ENCODE results near the gene OR51E1. TPM values are rescaled to one million over a fixed set of nuclear protein-coding genes. Genes with fewer than 3 reads are reported as not detected.

Gene OR51E1, protein sequence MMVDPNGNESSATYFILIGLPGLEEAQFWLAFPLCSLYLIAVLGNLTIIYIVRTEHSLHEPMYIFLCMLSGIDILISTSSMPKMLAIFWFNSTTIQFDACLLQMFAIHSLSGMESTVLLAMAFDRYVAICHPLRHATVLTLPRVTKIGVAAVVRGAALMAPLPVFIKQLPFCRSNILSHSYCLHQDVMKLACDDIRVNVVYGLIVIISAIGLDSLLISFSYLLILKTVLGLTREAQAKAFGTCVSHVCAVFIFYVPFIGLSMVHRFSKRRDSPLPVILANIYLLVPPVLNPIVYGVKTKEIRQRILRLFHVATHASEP
- total RNA-seq, result not detected in 2 replicates
- 0.09 TPM for total RNA-seq (2013)
- not detected in 2 replicates for polyA plus RNA-seq
- polyA minus RNA-seq, result not detected in 2 replicates

GRCh38 chr11:4643682-4644081 is at the start of gene OR51E1:
OR51E1 (plus strand) TSS chr11:4643982; CDS start chr11:4652527, 8,545 bp downstream.
- POLR2A ChIA-PET, result no interaction called here
- no peak within 1 kb of the TSS for H2AFZ ChIP-seq (ENCODE audit: insufficient read depth, low read depth, low read length, poor library complexity, severe bottlenecking)
- no peaks in the 10 kb centered on the region for H3K4me1 ChIP-seq (ENCODE audit: control insufficient read depth in 2 of 2, insufficient read depth in 2 of 2, low read length in 2 of 2)

More at GRCh38 chr11:4643682-4644081, at the start of gene OR51E1:
- H3K4me3 ChIP-seq (ENCODE audit: control extremely low read depth in 1 of 5, extremely low read depth in 1 of 5, insufficient read depth in 1 of 5, low read depth in 2 of 5, low read length in 4 of 5), result no peak within 1 kb of the TSS
- 88% methylated on average over 2 of the region's 3 CpGs for WGBS (ENCODE audit: insufficient coverage)
- Mint-ChIP-seq H3K9me3 (ENCODE audit: insufficient read depth) (no peaks in the 10 kb centered on the region), H3K4me3 (no peak within 1 kb of the TSS), H3K4me1 (no peaks in the 10 kb centered on the region), H3K27me3 (peaks cover 36% of the 10 kb centered on the region), H3K27ac (no peak within 1 kb of the TSS)
- peaks cover 0 to 2% (median 0%) of the 10 kb centered on the region in 4 experiments for H3K27me3 ChIP-seq (replicated peaks in 1 of 4; ENCODE audit: control extremely low read depth in 1 of 4, control insufficient read depth in 3 of 4, insufficient read depth in 4 of 4, low read length in 3 of 4)
- no peaks in the 10 kb centered on the region for H3K36me3 ChIP-seq (replicated peaks in 1 of 2; ENCODE audit: control extremely low read depth in 1 of 2, control insufficient read depth in 1 of 2, extremely low read depth in 1 of 2, insufficient read depth in 2 of 2, low read length in 1 of 2)
- no peak within 1 kb of the TSS for H3K4me2 ChIP-seq (replicated peaks; ENCODE audit: low read depth, low read length, poor library complexity, severe bottlenecking)
- H3K27ac ChIP-seq (ENCODE audit: low read length in 2 of 2), result no peak within 1 kb of the TSS
- ATAC-seq (ENCODE audit: low read depth), result no peak
- no peak for DNase-seq
- no peaks in the 10 kb centered on the region for H3K9me3 ChIP-seq (ENCODE audit: control extremely low read depth in 1 of 3, control insufficient read depth in 2 of 3, insufficient read depth in 1 of 3, low read length in 2 of 3)
- no peak within 1 kb of the TSS for H3K9ac ChIP-seq (ENCODE audit: low read length)
- CTCF ChIA-PET, result no interaction called here
- TF ChIP-seq EZH2 (IDR thresholded peaks at IDR 0.05; ENCODE audit: borderline replicate concordance, insufficient read depth, low read depth, low read length, poor library complexity, severe bottlenecking) (no peak), CTCF (IDR thresholded peaks at IDR 0.05) (no peak)
- intact Hi-C loops (cut with micrococcal nuclease), result no loop called here
- no peaks in the 10 kb centered on the region for H3K79me2 ChIP-seq (ENCODE audit: control insufficient read depth, insufficient read depth, low read length)
- no peaks in the 10 kb centered on the region for H4K20me1 ChIP-seq (ENCODE audit: control insufficient read depth, insufficient read depth, low read length, poor library complexity, severe bottlenecking)

Measured in B cell (primary cell).